PC-3 (cell line): ENCODE results near the gene PPP1R1C. TPM values are rescaled to one million over a fixed set of nuclear protein-coding genes. Genes with fewer than 3 reads are reported as not detected.

Source experiments
- ATAC-seq: fragments of 200-7000 bp; cut with Tn5 transposase; 2 replicates; pipeline ENCODE4 v1.9.1; 2020; ENCODE audit warnings: mild to moderate bottlenecking, moderate library complexity
- BruUV-seq: library from RNA; stranded (reverse); fragments of 400-500 nt; replicated peaks from 2 replicates; lab custom pipeline; 2021; lab: Mats Ljungman, UMichigan
- CTCF ChIA-PET: fragments of 300-600 bp; sonication (Branson Sonifier 250); formaldehyde crosslinking; loops from one replicate; lab custom pipeline; 2022; ENCODE audit warnings: antibody characterized with exemption; lab: Charles Lee
- POLR2A ChIA-PET: fragments of 300-600 bp; sonication (Branson Sonifier 250); formaldehyde crosslinking; loops from one replicate; lab custom pipeline; 2022; ENCODE audit warnings: antibody characterized with exemption; ENCODE audit not compliant: unreplicated experiment; lab: Charles Lee
- DNase-seq: peaks from one replicate; pipeline ENCODE4 v3.0.0-alpha.2; 2015
- H2AFZ ChIP-seq: fragments of 300-600 bp; sonication (generic); 2 replicates; pipeline ENCODE4 v1.6.0; 2016; ENCODE audit warnings: antibody characterized with exemption, low read length
- H3F3A ChIP-seq: fragments of 300-600 bp; sonication (generic); one replicate; pipeline ENCODE4 v1.6.0; 2017; ENCODE audit warnings: antibody characterized with exemption, low read length, control low read depth, mild to moderate bottlenecking; ENCODE audit not compliant: unreplicated experiment
- H3K27ac ChIP-seq: fragments of 300-600 bp; sonication (generic); 2 replicates; pipeline ENCODE4 v1.5.1; 2016; ENCODE audit warnings: mild to moderate bottlenecking, low read length
- H3K27me3 ChIP-seq: fragments of 300-600 bp; sonication (generic); 2 replicates; pipeline ENCODE4 v1.6.1; 2016; ENCODE audit warnings: low read length, mixed read lengths
- H3K36me3 ChIP-seq: fragments of 300-600 bp; sonication (generic); 2 replicates; pipeline ENCODE4 v1.6.1; 2016; ENCODE audit warnings: low read depth, mixed run types, low read length, mixed read lengths
- H3K4me1 ChIP-seq: fragments of 300-600 bp; sonication (generic); 2 replicates; pipeline ENCODE4 v1.5.1; 2016; ENCODE audit warnings: low read length; ENCODE audit not compliant: insufficient read depth
- H3K4me2 ChIP-seq: fragments of 300-600 bp; sonication (generic); 2 replicates; pipeline ENCODE4 v1.6.0; 2016; ENCODE audit warnings: low read length
- H3K4me3 ChIP-seq: fragments of 300-600 bp; sonication (generic); 2 replicates; pipeline ENCODE4 v1.5.1; 2016; ENCODE audit warnings: mild to moderate bottlenecking, low read length, mixed read lengths
- H3K79me2 ChIP-seq: fragments of 300-600 bp; sonication (generic); 2 replicates; pipeline ENCODE4 v1.6.1; 2017; ENCODE audit warnings: low read length, mixed read lengths
- H3K9ac ChIP-seq: fragments of 300-600 bp; sonication (generic); 2 replicates; pipeline ENCODE4 v1.6.0; 2016; ENCODE audit warnings: mild to moderate bottlenecking, low read length
- H3K9me2 ChIP-seq: fragments of 300-600 bp; sonication (generic); replicated peaks from 2 replicates; pipeline ENCODE4 v1.6.1; 2016; ENCODE audit warnings: mixed run types, low read length, mixed read lengths
- H3K9me3 ChIP-seq: fragments of 300-600 bp; sonication (generic); 2 replicates; pipeline ENCODE4 v1.6.1; 2016; ENCODE audit warnings: low read length, mixed read lengths
- H4K20me1 ChIP-seq: fragments of 300-600 bp; sonication (generic); 2 replicates; pipeline ENCODE4 v1.6.1; 2016; ENCODE audit warnings: low read length, mixed read lengths
- EZH2 ChIP-seq: fragments of 300-600 bp; sonication (generic); IDR thresholded peaks from one replicate; pipeline ENCODE4 v1.6.1; 2017; ENCODE audit warnings: antibody characterized with exemption, mild to moderate bottlenecking, low read length; ENCODE audit not compliant: unreplicated experiment
- EZH2phosphoT487 ChIP-seq: fragments of 300-600 bp; sonication (generic); IDR thresholded peaks from 2 replicates; pipeline ENCODE4 v1.6.1; 2018; ENCODE audit warnings: mild to moderate bottlenecking, antibody characterized with exemption, low read length, borderline replicate concordance
- intact Hi-C: fragments of 100-400 bp; cut with micrococcal nuclease; formaldehyde crosslinking; loops from 2 replicates; pipeline ENCODE4 v1.9.0; 2023
- total RNA-seq: library from RNA; depleted of rRNA; stranded (reverse); fragments of >200 nt; gene quantifications from 2 replicates; pipeline ENCODE4 v1.2.3, GENCODE V29; 2014
- TF ChIP-seq, protein P1 (sequence below): fragments of 300-600 bp; sonication (generic); conservative IDR thresholded peaks from 2 replicates; pipeline ENCODE4 v1.5.1; 2017; ENCODE audit warnings: antibody characterized with exemption, low read depth, mild to moderate bottlenecking, low read length

The PPP1R1C gene
- total RNA-seq, 1 experiment from 2014 or later, result 1.4 TPM

- no peak for ATAC-seq
Measured at GRCh38 chr2:181989099-181989498, 3.4 kb downstream of the PPP1R1C start.

GRCh38 chr2:181991171-181991885 lies 5.7 kb downstream of the PPP1R1C start:
- no peaks in the 10 kb centered on the region for H3K79me2 ChIP-seq
- no peak overlapping the region for H3K9ac ChIP-seq
- H3K27me3 ChIP-seq, result no peaks in the 10 kb centered on the region
- no TSS peak for BruUV-seq
- no peaks in the 10 kb centered on the region for H3K36me3 ChIP-seq
- no peak overlapping the region for H3K4me2 ChIP-seq
- no peaks in the 10 kb centered on the region for H4K20me1 ChIP-seq
- ATAC-seq, result no peak
- ChIA-PET CTCF (no interaction called here), POLR2A (no interaction called here)
- no peak overlapping the region for H3K4me3 ChIP-seq
- H2AFZ ChIP-seq, result no peak overlapping the region
- H3K4me1 ChIP-seq, result peaks cover 5% of the 10 kb centered on the region; the same call in 1 of the 2 replicates
- H3F3A ChIP-seq, result no peaks in the 10 kb centered on the region
- no peak for TF ChIP-seq EZH2
- TF ChIP-seq, protein P1, sequence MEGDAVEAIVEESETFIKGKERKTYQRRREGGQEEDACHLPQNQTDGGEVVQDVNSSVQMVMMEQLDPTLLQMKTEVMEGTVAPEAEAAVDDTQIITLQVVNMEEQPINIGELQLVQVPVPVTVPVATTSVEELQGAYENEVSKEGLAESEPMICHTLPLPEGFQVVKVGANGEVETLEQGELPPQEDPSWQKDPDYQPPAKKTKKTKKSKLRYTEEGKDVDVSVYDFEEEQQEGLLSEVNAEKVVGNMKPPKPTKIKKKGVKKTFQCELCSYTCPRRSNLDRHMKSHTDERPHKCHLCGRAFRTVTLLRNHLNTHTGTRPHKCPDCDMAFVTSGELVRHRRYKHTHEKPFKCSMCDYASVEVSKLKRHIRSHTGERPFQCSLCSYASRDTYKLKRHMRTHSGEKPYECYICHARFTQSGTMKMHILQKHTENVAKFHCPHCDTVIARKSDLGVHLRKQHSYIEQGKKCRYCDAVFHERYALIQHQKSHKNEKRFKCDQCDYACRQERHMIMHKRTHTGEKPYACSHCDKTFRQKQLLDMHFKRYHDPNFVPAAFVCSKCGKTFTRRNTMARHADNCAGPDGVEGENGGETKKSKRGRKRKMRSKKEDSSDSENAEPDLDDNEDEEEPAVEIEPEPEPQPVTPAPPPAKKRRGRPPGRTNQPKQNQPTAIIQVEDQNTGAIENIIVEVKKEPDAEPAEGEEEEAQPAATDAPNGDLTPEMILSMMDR, result no peak
- TF ChIP-seq EZH2phosphoT487, result no peak
- no peak overlapping the region for H3K27ac ChIP-seq
- no peaks in the 10 kb centered on the region for H3K9me2 ChIP-seq
- intact Hi-C loops, result no loop called here
- H3K9me3 ChIP-seq, result no peaks in the 10 kb centered on the region
- no peak for DNase-seq

More at GRCh38 chr2:181989099-181989498, 3.4 kb downstream of the PPP1R1C start:
- TF ChIP-seq EZH2phosphoT487 (no peak), EZH2 (no peak)
- TF ChIP-seq, protein P1, result no peak
- Histone ChIP-seq H4K20me1 (no peaks in the 10 kb centered on the region), H3K4me2 (no peak overlapping the region), H3K36me3 (no peaks in the 10 kb centered on the region), H2AFZ (no peak overlapping the region), H3K27ac (no peak overlapping the region), H3K9ac (no peak overlapping the region), H3K4me1 (peaks cover 5% of the 10 kb centered on the region; the same call in 1 of the 2 replicates), H3K4me3 (no peak overlapping the region), H3F3A (no peaks in the 10 kb centered on the region), H3K79me2 (no peaks in the 10 kb centered on the region), H3K9me3 (no peaks in the 10 kb centered on the region), H3K27me3 (no peaks in the 10 kb centered on the region), H3K9me2 (no peaks in the 10 kb centered on the region)
- CTCF ChIA-PET, result no interaction called here
- BruUV-seq, result no TSS peak
- no peak for DNase-seq
- intact Hi-C loops, result no loop called here
- POLR2A ChIA-PET, result no interaction called here

- DNase-seq (no peak), ATAC-seq (no peak)
- Histone ChIP-seq H3F3A (no peaks in the 10 kb centered on the region), H3K36me3 (no peaks in the 10 kb centered on the region), H3K9me3 (no peaks in the 10 kb centered on the region), H3K4me1 (peaks cover 5% of the 10 kb centered on the region; the same call in 1 of the 2 replicates), H3K9me2 (no peaks in the 10 kb centered on the region), H2AFZ (no peak overlapping the region), H4K20me1 (no peaks in the 10 kb centered on the region), H3K79me2 (no peaks in the 10 kb centered on the region), H3K9ac (no peak overlapping the region), H3K4me2 (no peak overlapping the region), H3K27me3 (no peaks in the 10 kb centered on the region), H3K27ac (no peak overlapping the region), H3K4me3 (no peak overlapping the region)
- BruUV-seq, result no TSS peak
- intact Hi-C loops, result no loop called here
- POLR2A ChIA-PET, result no interaction called here
- CTCF ChIA-PET, result no interaction called here
- no peak for TF ChIP-seq EZH2phosphoT487
- no peak for TF ChIP-seq EZH2
- TF ChIP-seq, protein P1, result no peak
Measured at GRCh38 chr2:181992776-181993175, 7.1 kb downstream of the PPP1R1C start.
